HG03159 (cell line): ENCODE results near the gene FSTL5.

ENCODE experiments used
- ATAC-seq: cut with Tn5 transposase; IDR thresholded peaks from one replicate; pipeline ENCODE4 v1.9.1; 2021; ENCODE audit warnings: mild to moderate bottlenecking, moderate library complexity; ENCODE audit not compliant: unreplicated experiment

Gene FSTL5

DNA sequence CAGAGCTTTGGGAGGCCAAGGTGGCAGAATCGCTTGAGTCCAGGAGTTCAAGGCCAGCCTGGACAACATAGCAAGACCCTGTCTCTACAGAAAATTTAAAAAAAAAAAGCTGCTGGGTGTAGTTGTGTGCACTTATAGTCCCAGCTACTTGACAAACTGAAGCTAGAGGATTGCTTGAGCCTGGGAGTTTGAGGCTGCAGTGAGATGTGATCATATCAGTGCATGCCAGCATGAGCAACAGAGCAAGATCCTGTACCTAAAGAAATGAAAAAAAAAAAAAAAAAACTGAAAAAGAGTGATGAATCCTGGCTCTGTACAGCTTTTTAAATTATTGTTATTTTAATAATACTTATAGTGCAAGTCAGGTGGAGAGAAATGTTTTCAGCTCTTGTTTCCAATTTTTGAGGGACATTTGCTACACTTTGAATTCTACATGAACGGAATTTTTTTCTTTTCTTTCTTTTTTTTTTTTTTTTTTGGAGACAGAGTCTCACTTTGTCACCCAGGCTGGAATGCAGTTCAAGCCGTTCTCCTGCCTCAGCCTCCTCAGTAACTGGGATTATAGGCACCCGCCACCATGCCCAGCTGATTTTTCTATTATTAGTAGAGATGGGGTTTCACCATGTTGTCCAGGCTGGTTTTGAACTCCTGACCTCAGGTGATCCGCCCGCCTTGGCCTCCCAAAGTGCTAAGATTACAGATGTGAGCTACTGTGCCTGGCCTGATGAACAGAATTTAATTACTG is 215.6 kb downstream of the FSTL5 start:
- no peak for ATAC-seq

DNA sequence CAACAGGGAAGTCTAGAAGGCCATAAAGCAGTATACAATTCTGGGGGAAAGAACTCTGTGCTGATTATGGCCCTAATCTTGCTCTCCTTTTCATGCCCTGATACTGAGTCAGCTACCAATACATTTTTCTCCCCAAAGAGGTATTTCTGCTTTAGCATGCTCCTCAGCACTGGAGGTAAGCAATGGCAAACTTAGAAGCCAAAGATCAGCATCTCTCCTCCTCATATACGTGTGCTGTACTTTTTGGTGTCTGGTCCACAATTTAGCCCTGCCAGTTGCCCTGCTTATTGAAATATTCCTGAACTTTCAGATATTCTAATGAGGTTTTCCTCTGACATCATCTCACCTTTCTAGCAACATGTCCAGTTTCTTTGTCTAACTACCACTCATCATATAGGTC is 226.2 kb downstream of the FSTL5 start:
- ATAC-seq: no peak

DNA sequence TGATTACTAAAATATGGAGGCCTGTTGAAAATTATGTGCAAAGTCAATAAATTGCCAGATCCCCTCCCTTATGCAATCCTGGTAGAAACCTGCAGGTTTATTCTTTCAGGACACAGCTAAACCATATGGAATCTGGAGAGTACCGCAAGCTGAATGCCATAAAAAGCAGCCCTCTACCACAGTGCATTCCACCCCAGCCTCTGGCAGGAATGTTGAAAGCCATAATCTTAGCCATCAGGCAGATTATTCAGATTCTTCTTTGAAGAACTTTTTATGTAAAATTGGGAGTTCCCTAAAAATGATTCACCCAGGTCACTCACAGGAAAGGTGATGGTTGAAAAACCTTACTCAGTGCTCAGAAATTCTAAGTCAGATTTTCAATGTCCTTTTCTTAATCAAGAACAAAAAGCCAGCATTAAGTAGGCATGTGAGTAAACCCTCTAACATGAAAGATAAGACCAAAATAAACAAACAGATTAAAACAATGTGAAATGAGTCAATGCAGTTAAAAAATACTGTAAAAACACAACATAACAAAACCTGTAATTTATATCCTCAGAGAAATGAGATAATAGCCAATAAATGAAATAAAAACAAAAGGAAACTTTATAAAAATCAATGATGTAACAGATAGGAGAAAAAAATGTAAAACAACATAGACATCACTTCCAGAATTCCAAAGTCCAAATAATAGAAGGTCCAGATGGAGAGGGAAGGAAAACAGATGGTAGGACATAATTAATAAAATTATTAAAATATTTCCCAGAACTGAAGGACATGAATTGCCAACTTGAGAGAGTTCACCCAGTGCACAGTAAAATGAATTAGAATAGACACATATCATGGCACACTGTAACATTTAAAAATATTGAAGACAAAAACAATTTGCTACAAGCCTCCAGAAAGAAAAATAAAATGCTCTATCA is 226.9 kb downstream of the FSTL5 start:
- no peak for ATAC-seq

DNA sequence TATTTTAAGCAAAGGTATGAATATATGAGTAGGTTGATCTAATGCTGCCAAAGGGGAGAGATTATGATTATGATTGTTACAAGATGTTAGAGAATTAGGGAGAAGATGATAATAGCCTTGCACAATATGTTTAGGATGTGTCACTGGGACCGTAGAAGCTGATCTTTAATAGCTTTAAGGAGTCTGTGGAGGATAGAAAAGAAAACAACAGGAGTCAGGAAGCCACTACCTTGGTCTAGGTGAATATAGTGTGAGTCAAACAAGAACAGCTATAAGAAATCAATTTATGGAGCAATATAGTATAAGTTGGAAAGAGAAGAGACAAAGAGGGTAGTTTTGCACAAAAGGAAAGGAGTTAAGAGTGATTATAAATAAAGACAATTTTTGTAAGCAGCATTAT is 232.7 kb downstream of the FSTL5 start:
- ATAC-seq: no peak

DNA sequence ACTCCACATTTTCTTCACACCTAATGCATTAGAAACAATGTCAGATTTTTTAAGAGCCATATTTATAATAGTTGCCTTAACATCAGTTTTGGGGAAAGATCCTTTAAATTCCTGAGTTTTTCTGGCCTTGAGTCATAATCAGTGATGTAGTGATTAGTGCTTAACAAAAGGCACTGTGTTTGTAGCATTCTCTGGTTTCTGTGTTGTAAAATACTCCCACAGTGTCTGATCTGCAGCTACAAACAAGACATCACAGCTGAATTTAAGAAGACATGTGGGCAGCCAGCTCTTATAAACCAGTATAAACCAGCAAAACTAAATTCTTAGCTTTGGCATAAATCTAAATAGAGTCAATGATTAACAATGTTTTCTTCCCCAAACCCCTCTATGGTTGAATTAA is 233.8 kb downstream of the FSTL5 start:
- ATAC-seq: no peak

DNA sequence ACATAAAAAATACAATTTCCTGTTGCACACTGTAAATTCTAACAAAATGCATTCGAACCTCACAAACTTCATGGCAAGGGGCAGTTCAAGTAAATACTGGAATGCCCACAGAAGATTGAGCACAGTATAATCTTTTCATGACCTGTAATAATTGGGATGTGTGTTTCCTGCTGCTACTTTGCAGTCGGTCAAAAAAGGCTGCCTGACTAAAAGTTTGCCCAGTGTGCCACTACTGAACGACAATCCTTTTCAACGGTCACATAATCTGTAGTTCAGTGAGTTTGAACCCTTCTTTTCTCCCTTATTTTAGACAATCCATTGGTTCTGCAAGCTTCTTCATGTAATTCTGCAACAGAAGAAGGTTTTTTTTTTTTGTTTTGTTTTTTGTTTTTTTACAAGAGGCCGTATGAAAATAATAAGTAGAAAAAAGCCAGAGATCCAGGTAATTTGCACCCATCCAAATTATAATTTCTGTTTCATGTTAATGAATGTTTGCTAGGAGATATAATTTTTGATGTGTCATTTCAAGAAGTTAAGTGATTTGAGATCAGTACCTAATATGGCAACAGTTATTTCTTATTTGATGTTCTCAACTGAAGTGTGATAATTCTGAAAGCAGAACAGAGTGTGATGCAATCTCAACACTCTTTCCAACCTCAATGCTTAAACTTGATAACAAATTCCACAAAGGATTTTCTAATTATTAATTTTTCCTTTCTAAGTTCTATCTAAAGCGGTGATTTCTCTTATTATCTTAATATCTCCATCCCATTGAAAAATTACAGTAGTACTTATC is 237.6 kb downstream of the FSTL5 start:
- no peak for ATAC-seq

DNA sequence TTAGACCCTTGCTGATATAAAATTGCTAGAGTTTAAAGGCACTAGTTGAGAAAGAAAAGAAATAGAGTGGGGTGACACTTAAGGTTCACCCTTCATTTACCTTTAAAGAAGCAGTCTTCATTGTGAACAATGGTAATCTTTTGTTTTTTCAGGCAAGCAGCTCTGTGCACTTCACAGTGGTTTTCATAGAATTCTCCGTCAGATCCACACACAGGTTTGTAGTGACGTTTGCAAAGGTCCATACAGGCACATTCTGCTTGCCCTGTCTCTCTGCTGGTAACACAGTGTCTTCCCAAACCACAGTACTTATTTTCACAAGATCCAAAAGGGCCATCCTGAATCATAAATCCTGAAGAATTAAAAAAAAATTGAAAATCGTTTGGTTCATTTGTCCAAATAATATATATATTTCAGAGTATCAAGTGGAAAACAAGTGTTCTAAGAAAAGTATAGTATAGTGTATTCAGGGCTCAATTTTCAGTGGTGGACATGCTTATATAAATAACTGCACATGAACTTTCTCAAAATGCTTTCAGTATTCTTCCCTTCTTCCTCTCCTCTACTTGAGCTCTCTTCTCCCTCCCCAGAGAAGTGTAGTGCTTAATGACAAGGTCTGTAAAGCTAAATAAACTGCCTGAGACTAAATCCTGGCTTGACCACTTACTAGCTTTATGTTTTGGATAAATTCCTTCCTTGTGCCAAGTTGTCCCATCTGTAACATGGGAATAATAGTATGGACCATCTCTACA is 243.3 kb downstream of the FSTL5 start:
- ATAC-seq: no peak

DNA sequence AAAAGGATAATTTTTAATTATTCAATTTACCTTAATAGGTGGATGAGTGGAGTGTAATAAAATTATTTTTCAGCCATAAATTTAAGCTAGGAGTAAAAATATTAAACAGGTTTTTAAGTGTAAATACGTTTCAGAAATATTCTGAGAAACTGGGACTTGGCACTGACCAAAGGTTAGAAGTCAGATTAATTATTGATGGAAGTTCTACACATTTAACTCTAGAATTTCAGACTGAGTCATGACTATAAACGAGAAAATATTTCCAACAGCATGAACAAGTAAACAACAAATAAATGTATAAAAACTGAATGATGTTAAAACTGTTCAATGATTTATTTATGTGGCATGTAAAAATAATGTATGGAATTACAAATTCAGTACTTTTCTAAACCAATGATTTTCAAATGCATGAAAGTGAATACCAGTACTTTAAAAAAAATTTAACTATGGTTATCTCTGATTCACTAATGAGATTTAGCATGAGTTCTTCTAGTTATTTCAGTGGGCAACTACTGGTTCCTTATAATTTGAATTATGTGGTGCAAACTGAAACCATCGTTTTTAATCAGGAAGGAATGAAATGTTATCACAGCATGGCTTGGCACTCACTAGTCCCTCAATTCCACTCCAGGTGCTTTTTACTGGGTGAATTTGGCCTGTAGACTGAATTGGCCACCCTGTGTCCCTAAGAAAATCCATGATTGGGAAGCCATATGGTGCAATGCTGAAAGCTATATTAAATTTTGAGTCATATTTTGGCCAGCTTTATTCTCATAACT is 244.2 kb downstream of the FSTL5 start:
- ATAC-seq: no peak

DNA sequence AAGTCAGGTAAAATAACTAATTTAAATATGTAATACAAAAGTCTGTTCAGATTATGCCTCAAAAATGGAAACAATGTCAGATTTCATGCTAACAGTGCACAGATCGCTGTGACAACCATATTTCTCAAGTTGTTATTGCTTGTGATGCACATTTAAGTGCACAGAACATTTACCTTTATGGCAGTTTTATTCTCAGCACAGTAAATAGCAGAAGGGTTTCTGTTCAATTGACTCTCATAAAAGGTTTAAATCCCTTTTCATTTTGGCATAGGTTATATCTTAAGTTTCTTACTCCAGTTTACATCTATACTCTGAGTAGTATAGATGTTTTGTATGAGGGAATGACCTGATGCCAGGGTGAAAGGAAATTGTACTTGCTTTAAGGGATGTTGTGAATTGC is 247.8 kb downstream of the FSTL5 start:
- no peak for ATAC-seq

DNA sequence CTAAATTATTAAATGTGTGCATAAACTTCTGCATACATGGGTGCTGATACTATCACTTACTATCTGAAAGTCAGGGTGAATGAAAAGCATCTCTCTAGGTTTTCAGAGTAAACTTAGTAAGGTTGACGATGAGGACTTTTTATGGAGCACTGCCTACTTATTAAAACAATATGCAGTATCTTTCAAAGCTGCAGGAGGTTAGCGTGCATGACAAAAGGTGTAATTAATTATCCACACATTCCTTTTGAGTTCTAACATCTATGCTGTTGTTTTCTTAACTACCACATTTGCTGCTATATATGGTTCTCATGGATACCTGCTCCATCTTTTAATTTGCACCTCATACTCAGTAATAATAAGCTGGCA is 256.2 kb downstream of the FSTL5 start:
- ATAC-seq: no peak

DNA sequence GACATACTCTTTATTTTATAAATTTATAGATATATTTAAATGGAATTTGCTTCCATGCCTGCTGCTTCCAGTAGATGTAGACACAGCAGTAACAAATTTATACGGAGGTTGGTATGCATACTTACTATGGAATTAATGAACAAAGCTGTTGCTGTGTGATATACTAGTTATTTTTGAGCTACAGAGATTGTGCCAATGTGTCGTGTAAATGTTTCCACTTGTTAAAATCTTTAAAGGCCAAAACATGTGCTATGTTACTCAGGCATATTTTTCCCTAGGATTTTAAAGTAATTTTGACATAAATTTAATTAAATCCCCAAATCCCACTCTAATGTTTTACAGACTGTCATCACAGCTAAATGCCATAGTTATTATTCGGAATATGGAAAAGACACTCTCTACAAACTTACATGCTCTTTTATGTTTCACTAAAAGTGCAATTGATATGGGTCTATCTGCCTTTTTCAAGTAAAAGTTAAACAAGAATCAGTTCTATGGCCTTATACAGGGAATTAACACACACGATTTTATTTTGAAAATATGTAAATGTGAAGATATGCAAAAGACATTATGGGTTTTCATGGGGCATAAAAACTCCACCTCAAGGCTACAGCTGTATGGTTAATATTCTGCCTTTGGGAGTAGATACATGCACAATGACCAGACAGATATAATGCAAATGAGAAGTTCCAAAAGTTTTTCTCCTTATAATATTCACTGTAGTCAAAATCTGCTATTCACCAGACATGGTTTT is 256.8 kb downstream of the FSTL5 start:
- no peak for ATAC-seq

DNA sequence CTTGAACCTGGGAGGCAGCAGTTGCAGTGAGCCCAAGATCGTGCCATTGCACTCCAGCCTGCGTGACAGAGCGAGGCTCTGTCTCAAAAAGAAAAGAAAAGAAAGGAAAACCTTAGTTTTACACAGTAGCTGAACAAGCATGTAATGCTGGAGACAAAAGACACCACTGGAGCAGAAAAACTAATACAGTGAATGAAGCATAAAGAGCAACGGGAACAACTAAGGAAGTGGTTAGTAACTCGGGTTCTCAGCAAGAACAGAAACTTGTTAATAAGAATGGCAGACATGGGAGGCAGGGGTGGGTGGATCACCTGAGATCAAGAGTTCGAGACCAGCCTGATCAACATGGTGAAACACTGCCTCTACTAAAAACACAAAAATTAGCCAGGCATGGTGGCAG is 263.7 kb downstream of the FSTL5 start:
- ATAC-seq: no peak

DNA sequence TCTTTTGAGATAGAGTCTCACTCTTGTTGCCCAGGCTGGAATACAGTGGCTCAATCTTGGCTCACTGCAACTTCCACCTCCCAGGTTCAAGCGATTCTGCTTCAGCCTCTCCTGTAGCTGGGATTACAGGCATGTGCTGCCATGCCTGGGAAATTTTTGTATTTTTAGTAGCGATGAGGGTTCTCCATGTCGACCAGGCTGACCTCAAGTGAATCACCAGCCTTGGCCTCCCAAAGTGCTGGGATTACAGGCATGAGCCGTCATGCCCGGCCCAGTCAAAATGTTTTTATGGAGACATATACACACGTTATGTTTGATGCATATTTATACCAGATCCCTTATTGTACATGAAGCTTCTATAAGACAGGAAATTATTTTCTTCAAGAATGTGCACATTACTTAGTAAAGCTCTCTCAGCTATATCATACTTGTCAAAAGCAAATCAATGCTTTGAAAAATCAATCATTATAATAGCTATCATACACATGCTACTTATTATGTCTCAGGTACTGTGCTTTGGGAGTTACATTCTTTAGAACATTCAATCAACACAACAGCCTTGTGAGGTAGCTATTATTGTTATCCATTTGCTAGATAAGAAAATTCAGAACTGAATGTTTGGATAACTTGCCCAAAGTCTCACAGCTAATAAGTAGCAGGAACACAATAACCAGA is 269.2 kb downstream of the FSTL5 start:
- no peak for ATAC-seq

DNA sequence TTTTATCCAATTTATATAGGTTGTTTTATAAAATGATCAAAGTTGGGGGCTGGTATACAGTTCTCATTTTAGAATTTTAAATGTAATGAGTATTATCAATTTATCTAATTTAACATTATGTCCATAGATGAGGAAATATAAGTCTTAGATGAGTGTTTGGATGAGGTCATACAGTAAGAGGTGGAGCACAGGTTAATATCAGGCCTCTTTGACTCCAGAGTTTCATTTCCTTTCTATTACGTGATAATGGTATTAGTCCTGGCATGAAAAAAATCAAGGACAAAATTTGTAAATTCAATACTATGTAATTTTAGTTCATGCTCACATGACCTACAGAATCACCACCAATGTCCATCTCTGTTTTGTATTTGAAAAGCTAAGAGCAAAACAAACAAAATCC is 269.8 kb downstream of the FSTL5 start:
- no peak for ATAC-seq

DNA sequence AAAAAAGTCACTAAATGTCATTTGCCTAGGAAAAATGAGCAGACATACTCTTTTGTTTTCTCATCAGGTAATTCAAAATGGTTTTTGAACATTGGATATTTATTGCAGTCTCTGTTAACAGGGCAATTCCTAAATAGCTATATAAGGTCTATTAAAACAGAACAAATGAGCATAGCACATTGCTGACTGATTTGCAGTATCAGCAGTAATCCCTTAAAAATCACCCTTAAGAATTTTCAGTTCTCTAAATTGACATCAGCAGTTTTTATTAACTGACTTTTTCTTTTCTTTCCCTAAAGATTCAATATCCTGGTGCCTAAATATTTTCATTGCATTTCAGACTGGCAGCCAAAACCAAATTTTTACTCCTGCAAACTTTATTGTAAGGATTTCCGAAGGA is 270.2 kb downstream of the FSTL5 start:
- ATAC-seq: no peak

DNA sequence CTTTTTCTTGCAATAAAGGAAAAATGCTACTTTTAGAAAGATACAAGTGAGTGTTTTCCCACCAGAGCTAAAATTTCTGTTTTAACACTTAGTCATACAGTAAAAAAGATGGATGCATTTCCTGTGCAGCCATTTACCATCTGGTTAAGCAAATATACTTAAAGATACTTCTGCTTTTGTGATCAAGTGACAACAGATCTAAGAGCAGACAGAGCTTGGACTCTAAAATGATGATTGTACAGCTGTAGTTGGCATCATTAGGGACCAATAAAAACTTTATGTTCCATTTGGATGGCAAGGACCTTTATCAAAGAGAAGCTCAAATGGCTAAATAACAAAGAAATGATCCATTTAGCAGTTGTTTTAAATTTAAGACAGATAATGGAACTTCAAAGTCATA is 270.8 kb downstream of the FSTL5 start:
- ATAC-seq: no peak

DNA sequence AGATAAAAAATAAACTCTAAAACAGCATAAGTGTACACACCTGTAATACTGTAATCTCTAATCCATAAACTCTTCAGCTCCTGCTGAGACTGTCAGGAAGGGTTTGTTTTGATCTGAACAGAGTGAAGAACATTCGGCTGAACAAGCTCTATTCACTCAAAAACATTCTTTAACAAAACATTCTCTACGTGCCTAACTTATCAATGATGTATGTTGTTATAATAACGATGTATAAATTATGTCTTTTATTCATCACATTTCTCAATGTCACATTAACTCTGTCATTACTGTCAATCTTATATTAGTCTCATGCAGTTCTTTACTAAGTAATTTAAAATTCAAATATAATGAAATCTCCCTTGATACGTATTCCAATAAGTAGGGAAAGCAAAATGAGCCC is 280.6 kb downstream of the FSTL5 start:
- no peak for ATAC-seq

DNA sequence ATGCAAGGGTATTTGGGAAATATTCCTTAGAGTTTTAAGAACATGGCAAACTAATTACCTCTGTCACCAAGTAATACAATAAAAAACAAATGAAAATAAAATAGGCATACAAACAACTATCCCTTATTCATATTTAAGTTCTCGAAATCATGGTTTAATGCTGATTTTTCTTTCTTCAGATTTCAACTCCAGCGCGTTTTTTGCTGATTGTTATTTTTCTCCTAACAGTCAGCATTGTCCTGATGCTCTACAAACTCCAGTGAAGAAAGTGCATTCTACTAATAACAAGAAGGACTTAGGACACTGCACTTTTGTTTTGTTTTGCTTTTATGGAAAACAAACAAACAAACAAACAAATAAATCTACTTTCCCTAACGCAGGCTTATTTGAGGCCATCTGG is 282.4 kb downstream of the FSTL5 start:
- ATAC-seq: no peak

DNA sequence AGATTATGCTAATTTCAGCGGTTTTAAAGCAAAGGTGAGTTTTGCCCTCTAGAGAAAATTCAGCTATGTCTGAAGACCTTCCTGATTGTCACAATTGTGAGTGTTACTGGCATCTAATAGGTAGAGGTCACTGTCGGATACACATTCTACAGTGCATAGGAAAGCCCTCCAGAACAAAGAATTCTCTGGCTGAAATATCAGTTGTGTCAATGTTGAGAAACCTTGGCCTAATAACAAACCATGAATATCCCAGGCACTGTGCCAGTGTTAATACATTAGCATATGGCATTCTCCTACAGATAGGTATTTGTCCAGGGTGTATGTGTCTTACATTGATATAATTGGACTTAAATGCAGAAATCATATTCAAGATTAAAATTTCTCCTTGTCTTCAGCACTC is 294.3 kb downstream of the FSTL5 start:
- no peak for ATAC-seq
